RWPE1 (cell line): ENCODE results near the gene RAPSN.

Source experiments
- CTCF ChIA-PET: fragments of 350-600 bp; sonication (Branson Sonifier 250); formaldehyde crosslinking; extraction: SDS; loops from one replicate; lab custom pipeline; 2021; lab: Yijun Ruan, JAX
- POLR2A ChIA-PET: fragments of 400-600 bp; formaldehyde crosslinking; extraction: SDS; loops from one replicate; lab custom pipeline; 2020; ENCODE audit warnings: antibody characterized with exemption; ENCODE audit not compliant: low non-redundant PET; lab: Yijun Ruan, JAX
- DNase-seq: peaks from one replicate; pipeline ENCODE4 v3.0.0; 2012; ENCODE audit warnings: low spot score
- H3K27ac ChIP-seq: fragments of 450-650 bp; 2 replicates; pipeline ENCODE4 v1.5.1; 2017
- CTCF ChIP-seq: fragments of 450-650 bp; conservative IDR thresholded peaks from 2 replicates; pipeline ENCODE4 v1.5.1; 2017; ENCODE audit warnings: low read depth, mild to moderate bottlenecking

RAPSN gene

DNA sequence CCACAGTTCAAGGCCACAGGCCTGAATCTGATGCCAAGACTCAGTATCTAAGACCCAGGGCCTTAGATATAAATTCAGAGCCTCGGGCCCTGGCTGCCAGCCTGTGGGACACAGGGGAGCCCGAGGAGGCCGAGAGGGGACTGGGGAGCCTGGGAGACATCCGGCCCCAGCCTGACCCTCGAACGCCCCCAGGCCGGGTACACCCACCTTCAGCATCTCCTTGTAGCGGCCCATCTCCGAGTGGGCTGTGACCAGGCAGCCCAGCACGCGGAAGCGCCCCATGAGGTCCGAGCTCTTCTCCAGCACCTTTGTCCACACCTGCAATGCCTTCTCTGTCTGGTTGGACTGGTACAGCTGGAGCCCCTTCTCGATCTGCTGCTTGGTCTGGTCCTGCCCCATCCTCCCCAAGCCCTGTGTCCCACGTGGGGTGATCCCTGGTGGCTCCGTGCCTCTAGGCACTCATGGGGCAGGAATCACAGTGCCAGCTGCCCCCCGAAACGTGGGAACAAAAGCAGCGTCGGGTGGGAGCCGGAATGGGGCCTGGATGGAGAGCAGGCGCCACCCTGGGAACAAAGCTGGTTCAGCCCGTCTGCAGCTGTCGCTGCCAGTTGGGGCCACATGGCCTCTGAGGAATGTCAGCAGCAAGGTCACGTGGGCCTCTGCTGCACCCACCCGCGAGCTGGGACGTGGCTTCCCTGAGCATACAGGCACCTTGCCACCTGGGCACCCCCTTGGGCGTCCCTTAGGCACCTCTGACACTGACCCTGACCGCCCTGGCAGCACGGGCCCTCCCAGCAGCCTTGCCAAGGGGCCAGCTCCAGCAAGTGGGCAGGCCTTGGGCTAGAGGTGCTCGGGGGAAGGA lies at the start of gene RAPSN:
RAPSN (minus strand) TSS at position 571 of the 862 bp plus-strand sequence; CDS start at position 399, 172 bp downstream.
- no peak for TF ChIP-seq CTCF
- H3K27ac ChIP-seq: 0 out of 2 replicates have a peak within 1 kb of the TSS, but pooled peaks have one; percentile 1
- CTCF ChIA-PET: no interaction called here
- POLR2A ChIA-PET: no interaction called here
- no peak for DNase-seq

DNA sequence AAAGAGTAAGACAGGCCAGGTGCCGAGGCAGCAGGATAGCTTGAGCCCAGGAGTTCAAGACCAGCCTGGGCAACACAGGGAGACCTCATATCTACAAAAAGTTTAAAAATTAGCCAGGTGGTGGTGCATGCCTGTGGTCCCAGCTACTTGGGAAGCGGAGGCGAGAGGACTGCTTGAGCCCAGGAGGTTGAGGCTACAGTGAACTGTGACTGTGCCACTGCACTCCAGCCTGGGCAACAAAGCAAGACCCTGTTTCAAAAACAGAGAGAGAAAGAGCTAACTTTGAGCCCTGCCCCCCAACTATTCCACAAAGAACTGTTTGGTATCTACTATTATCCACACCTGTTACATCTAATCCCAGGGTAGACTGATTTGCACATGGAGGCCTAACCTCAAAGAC lies 49.2 kb upstream of the RAPSN start:
- POLR2A ChIA-PET: no interaction called here
- no peak for TF ChIP-seq CTCF
- DNase-seq: no peak
- CTCF ChIA-PET: interaction anchor here (1.0 to 1.1 kb wide), 2 partner anchors 11 to 38 kb away, joined by 3 to 4 read pairs; no protein-coding TSS in a partner anchor
- no peak overlapping the region for H3K27ac ChIP-seq

DNA sequence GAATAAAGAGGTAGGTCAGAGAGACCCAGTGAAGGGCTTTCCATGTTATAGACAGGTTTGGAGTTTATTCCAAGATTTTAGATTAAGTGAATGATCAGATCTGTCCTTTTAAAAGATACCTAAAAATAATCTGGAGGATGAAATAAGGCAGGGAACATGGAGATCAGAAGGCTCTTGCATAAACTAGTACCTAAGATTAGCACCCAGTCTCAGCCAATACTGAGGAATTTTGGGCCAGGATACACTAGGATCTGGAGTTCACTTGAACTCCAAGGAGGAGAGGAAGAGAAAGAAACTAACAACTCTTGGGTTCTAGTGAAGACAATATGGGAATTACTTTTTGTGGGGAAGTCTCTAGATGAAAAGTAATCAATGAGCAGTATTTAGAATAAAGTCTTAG lies 47.9 kb upstream of the RAPSN start:
- no peak for TF ChIP-seq CTCF
- no peak for DNase-seq
- ChIA-PET POLR2A (no interaction called here), CTCF (no interaction called here)
- H3K27ac ChIP-seq: no peak overlapping the region

DNA sequence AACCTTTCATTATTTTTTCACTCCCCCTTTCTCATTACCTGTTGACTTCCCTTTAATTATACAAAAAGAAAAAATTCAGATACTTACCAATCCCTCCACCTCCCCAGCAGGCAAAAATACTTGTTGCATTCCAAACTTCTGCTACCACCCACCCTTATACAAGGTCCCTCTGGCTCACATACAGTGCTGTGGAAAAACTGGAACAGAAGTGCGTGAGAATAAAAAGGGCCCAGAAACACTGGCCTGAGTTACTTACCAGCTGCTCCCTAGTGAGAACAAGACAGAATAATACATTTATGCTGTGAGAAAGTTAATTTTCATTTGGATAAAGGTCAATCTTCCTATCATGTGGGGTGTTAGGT lies 46.9 kb upstream of the RAPSN start:
- POLR2A ChIA-PET: no interaction called here
- no peak for TF ChIP-seq CTCF
- H3K27ac ChIP-seq: no peak overlapping the region
- no peak for DNase-seq
- CTCF ChIA-PET: no interaction called here

GRCh38 chr11:47495011-47495855 lies 46.3 kb upstream of the RAPSN start:
- TF ChIP-seq CTCF: no peak
- CTCF ChIA-PET: no interaction called here
- no peak for DNase-seq
- POLR2A ChIA-PET: no interaction called here
- no peak overlapping the region; the same call in 1 of the 2 replicates for H3K27ac ChIP-seq

DNA sequence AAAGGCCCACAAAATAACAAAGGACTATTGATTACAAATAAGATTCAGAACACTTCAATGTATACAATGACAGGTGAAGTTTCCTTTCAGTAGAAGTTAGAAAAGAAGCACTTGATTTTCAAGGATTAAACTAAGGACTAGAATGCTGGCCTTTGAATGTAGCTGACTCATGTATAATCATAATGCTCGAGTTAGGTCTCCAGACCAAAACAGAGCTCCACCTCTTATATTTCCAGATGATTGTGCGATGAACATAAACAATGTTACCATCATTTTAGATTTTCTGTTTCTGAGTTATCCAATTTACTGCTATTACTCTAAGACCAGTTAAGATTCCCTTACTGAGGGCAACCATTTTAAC lies 40.4 kb upstream of the RAPSN start:
- POLR2A ChIA-PET: no interaction called here
- CTCF ChIA-PET: interaction anchor here (0.5 kb wide), 1 partner anchor 31 kb away, joined by 4 read pairs; no protein-coding TSS in a partner anchor
- TF ChIP-seq CTCF: no peak
- no peak overlapping the region for H3K27ac ChIP-seq
- no peak for DNase-seq
